Measurements from ENCODE around the gene GRK5. TPM values are rescaled to one million over a fixed set of nuclear protein-coding genes. Genes with fewer than 3 reads are reported as not detected.

GRK5 gene
- total RNA-seq, 1 experiment from 2014 or later, result 2.3 TPM

DNA sequence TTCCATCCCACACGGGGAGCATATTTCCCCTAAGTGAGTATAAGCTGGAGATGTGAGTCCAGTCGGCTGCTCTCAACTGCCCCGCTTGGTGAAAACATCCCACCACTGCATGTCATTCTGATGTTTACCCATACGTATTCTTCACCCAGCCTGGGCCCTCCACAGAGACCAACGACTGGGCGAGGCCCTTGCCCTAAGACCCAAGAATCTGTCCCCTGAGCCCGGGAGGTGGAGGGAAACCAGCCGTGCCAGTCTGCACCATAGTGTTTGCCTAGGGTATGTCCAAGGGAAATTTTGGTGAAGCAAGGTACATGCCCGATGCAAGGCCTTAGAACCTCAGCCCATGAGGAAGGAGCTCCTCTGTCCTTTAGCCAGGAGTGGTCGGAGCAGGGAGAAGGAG lies 267.2 kb downstream of the GRK5 start (continued):
- TF ChIP-seq, protein P1, sequence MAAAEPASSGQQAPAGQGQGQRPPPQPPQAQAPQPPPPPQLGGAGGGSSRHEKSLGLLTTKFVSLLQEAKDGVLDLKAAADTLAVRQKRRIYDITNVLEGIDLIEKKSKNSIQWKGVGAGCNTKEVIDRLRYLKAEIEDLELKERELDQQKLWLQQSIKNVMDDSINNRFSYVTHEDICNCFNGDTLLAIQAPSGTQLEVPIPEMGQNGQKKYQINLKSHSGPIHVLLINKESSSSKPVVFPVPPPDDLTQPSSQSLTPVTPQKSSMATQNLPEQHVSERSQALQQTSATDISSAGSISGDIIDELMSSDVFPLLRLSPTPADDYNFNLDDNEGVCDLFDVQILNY (CRISPR knock-in tag; IDR thresholded peaks at IDR 0.05), result no peak
- TF ChIP-seq, protein P2, sequence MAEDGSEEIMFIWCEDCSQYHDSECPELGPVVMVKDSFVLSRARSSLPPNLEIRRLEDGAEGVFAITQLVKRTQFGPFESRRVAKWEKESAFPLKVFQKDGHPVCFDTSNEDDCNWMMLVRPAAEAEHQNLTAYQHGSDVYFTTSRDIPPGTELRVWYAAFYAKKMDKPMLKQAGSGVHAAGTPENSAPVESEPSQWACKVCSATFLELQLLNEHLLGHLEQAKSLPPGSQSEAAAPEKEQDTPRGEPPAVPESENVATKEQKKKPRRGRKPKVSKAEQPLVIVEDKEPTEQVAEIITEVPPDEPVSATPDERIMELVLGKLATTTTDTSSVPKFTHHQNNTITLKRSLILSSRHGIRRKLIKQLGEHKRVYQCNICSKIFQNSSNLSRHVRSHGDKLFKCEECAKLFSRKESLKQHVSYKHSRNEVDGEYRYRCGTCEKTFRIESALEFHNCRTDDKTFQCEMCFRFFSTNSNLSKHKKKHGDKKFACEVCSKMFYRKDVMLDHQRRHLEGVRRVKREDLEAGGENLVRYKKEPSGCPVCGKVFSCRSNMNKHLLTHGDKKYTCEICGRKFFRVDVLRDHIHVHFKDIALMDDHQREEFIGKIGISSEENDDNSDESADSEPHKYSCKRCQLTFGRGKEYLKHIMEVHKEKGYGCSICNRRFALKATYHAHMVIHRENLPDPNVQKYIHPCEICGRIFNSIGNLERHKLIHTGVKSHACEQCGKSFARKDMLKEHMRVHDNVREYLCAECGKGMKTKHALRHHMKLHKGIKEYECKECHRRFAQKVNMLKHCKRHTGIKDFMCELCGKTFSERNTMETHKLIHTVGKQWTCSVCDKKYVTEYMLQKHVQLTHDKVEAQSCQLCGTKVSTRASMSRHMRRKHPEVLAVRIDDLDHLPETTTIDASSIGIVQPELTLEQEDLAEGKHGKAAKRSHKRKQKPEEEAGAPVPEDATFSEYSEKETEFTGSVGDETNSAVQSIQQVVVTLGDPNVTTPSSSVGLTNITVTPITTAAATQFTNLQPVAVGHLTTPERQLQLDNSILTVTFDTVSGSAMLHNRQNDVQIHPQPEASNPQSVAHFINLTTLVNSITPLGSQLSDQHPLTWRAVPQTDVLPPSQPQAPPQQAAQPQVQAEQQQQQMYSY (CRISPR knock-in tag; IDR thresholded peaks at IDR 0.05), result no peak
- TF ChIP-seq CREM (CRISPR knock-in tag; IDR thresholded peaks at IDR 0.05), result no peak
- TF ChIP-seq, protein P3, sequence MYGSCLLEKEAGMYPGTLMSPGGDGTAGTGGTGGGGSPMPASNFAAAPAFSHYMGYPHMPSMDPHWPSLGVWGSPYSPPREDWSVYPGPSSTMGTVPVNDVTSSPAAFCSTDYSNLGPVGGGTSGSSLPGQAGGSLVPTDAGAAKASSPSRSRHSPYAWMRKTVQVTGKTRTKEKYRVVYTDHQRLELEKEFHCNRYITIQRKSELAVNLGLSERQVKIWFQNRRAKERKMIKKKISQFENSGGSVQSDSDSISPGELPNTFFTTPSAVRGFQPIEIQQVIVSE (CRISPR knock-in tag; IDR thresholded peaks at IDR 0.05; ENCODE audit: borderline replicate concordance), result no peak

DNA sequence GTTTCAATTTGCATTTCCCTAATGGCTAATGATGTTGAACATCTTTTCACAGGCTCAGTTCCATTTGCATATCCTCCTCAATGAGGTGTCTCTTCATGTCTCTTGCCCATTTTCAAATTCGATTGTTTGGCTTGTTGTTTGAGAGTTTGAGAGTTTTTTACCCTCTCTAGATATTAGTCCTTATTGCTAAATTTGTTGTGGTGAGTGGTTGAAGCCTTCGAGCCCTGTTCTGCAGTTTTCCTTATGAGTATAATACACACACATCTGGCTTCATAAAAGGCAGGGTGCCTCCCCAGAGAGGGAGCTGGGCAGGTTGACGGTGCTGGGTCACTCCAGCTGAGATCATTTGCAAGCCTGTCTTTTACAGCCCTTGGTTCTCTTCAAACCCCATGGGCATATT lies 270.1 kb downstream of the GRK5 start:
- Mint-ChIP-seq H3K4me3 (no peak overlapping the region), H3K27ac (no peak overlapping the region), H3K27me3 (ENCODE audit: low read depth) (peaks cover 90% of the 10 kb centered on the region), H3K36me3 (no peaks in the 10 kb centered on the region), H3K4me1 (peaks cover 19% of the 10 kb centered on the region), H3K9me3 (peaks cover 7% of the 10 kb centered on the region)
- DNase-seq (ENCODE audit: low spot score), result no peak
- no peak for ATAC-seq
- ChIA-PET POLR2A (no interaction called here), CTCF (interaction anchor here (1.7 to 4.4 kb wide), 2 partner anchors 13 to 32 kb away, joined by 6 to 24 read pairs; no protein-coding TSS in a partner anchor)
- TF ChIP-seq, protein P4, sequence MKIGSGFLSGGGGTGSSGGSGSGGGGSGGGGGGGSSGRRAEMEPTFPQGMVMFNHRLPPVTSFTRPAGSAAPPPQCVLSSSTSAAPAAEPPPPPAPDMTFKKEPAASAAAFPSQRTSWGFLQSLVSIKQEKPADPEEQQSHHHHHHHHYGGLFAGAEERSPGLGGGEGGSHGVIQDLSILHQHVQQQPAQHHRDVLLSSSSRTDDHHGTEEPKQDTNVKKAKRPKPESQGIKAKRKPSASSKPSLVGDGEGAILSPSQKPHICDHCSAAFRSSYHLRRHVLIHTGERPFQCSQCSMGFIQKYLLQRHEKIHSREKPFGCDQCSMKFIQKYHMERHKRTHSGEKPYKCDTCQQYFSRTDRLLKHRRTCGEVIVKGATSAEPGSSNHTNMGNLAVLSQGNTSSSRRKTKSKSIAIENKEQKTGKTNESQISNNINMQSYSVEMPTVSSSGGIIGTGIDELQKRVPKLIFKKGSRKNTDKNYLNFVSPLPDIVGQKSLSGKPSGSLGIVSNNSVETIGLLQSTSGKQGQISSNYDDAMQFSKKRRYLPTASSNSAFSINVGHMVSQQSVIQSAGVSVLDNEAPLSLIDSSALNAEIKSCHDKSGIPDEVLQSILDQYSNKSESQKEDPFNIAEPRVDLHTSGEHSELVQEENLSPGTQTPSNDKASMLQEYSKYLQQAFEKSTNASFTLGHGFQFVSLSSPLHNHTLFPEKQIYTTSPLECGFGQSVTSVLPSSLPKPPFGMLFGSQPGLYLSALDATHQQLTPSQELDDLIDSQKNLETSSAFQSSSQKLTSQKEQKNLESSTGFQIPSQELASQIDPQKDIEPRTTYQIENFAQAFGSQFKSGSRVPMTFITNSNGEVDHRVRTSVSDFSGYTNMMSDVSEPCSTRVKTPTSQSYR (CRISPR knock-in tag; IDR thresholded peaks at IDR 0.05), result no peak
- TF ChIP-seq, protein P5, sequence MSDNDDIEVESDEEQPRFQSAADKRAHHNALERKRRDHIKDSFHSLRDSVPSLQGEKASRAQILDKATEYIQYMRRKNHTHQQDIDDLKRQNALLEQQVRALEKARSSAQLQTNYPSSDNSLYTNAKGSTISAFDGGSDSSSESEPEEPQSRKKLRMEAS (CRISPR knock-in tag; IDR thresholded peaks at IDR 0.05), result no peak
- no peak for TF ChIP-seq NFYB (CRISPR knock-in tag; conservative IDR thresholded peaks at IDR 0.05; ENCODE audit: low read depth)
- no peak for TF ChIP-seq ZNF317 (CRISPR knock-in tag; IDR thresholded peaks at IDR 0.05; ENCODE audit: borderline replicate concordance, low read depth)
- TF ChIP-seq, protein P6, sequence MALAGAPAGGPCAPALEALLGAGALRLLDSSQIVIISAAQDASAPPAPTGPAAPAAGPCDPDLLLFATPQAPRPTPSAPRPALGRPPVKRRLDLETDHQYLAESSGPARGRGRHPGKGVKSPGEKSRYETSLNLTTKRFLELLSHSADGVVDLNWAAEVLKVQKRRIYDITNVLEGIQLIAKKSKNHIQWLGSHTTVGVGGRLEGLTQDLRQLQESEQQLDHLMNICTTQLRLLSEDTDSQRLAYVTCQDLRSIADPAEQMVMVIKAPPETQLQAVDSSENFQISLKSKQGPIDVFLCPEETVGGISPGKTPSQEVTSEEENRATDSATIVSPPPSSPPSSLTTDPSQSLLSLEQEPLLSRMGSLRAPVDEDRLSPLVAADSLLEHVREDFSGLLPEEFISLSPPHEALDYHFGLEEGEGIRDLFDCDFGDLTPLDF (CRISPR knock-in tag; IDR thresholded peaks at IDR 0.05), result no peak
- TF ChIP-seq, protein P7, sequence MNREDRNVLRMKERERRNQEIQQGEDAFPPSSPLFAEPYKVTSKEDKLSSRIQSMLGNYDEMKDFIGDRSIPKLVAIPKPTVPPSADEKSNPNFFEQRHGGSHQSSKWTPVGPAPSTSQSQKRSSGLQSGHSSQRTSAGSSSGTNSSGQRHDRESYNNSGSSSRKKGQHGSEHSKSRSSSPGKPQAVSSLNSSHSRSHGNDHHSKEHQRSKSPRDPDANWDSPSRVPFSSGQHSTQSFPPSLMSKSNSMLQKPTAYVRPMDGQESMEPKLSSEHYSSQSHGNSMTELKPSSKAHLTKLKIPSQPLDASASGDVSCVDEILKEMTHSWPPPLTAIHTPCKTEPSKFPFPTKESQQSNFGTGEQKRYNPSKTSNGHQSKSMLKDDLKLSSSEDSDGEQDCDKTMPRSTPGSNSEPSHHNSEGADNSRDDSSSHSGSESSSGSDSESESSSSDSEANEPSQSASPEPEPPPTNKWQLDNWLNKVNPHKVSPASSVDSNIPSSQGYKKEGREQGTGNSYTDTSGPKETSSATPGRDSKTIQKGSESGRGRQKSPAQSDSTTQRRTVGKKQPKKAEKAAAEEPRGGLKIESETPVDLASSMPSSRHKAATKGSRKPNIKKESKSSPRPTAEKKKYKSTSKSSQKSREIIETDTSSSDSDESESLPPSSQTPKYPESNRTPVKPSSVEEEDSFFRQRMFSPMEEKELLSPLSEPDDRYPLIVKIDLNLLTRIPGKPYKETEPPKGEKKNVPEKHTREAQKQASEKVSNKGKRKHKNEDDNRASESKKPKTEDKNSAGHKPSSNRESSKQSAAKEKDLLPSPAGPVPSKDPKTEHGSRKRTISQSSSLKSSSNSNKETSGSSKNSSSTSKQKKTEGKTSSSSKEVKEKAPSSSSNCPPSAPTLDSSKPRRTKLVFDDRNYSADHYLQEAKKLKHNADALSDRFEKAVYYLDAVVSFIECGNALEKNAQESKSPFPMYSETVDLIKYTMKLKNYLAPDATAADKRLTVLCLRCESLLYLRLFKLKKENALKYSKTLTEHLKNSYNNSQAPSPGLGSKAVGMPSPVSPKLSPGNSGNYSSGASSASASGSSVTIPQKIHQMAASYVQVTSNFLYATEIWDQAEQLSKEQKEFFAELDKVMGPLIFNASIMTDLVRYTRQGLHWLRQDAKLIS (CRISPR knock-in tag; IDR thresholded peaks at IDR 0.05; ENCODE audit: borderline replicate concordance), result no peak
